IMR-90 (cell line): Measurements from ENCODE around the gene PSME2. TPM values are rescaled to one million over a fixed set of nuclear protein-coding genes. Genes with fewer than 3 reads are reported as not detected.

ENCODE experiments used
- ATAC-seq: fragments of 200-7000 bp; cut with Tn5 transposase; 2 replicates; pipeline ENCODE4 v1.9.1; 2020; ENCODE audit warnings: low read depth, mild to moderate bottlenecking, moderate library complexity
- BruUV-seq: library from RNA; stranded (reverse); fragments of 400-500 nt; replicated peaks from 2 replicates; lab custom pipeline; 2021; lab: Mats Ljungman, UMichigan
- CTCF ChIA-PET: fragments of 300-600 bp; formaldehyde crosslinking; extraction: SDS; loops from one replicate; lab custom pipeline; 2021; ENCODE audit warnings: antibody characterized with exemption; lab: Yijun Ruan, JAX
- POLR2A ChIA-PET: fragments of 300-600 bp; sonication (Branson Sonifier 250); formaldehyde crosslinking; loops from one replicate; lab custom pipeline; 2022; ENCODE audit warnings: antibody characterized with exemption; ENCODE audit not compliant: unreplicated experiment; lab: Charles Lee
- DNase-seq: peaks from one replicate; pipeline ENCODE4 v3.0.0; 2013
- H2AFZ ChIP-seq: replicated peaks from 2 replicates; pipeline ENCODE3; 2013; ENCODE audit warnings: low read length, mild to moderate bottlenecking; ENCODE audit not compliant: poor library complexity
- H2AK5ac ChIP-seq: 2 replicates; pipeline ENCODE4 v1.6.1; 2013; ENCODE audit warnings: low read depth, low read length, inconsistent platforms
- H2AK9ac ChIP-seq: replicated peaks from 2 replicates; pipeline ENCODE3; 2013; ENCODE audit warnings: mild to moderate bottlenecking, low read depth, low read length, moderate library complexity; ENCODE audit not compliant: poor library complexity
- H2BK120ac ChIP-seq: 2 replicates; pipeline ENCODE4 v1.6.1; 2013; ENCODE audit warnings: low read depth, low read length, inconsistent platforms
- H2BK15ac ChIP-seq: 3 replicates; pipeline ENCODE4 v1.6.1; 2013; ENCODE audit warnings: low read depth, low read length, inconsistent platforms
- H2BK20ac ChIP-seq: 2 replicates; pipeline ENCODE4 v1.6.1; 2013; ENCODE audit warnings: low read depth, mild to moderate bottlenecking, inconsistent platforms, low read length, moderate library complexity
- H2BK5ac ChIP-seq: 2 replicates; pipeline ENCODE4 v1.6.1; 2013; ENCODE audit warnings: mild to moderate bottlenecking, low read depth, low read length, inconsistent platforms; ENCODE audit not compliant: poor library complexity, severe bottlenecking
- H3K14ac ChIP-seq: replicated peaks from 2 replicates; pipeline ENCODE4 v1.6.1; 2013; ENCODE audit warnings: low read depth, low read length, inconsistent platforms
- H3K18ac ChIP-seq: 2 replicates; pipeline ENCODE4 v1.6.1; 2013; ENCODE audit warnings: low read depth, low read length, control low read depth
- H3K23ac ChIP-seq: 2 replicates; pipeline ENCODE4 v1.6.1; 2013; ENCODE audit warnings: low read depth, low read length, inconsistent platforms
- H3K27ac ChIP-seq: 2 replicates; pipeline ENCODE4 v1.5.1; 2013; ENCODE audit warnings: mild to moderate bottlenecking, control low read depth, low read length; ENCODE audit not compliant: insufficient read depth
- H3K27me3 ChIP-seq: 2 replicates; pipeline ENCODE4 v1.6.1; 2013; ENCODE audit warnings: low read length; ENCODE audit not compliant: control insufficient read depth, insufficient read depth
- H3K36me3 ChIP-seq: 2 replicates; pipeline ENCODE4 v1.6.1; 2013; ENCODE audit warnings: low read length, mixed read lengths; ENCODE audit not compliant: control insufficient read depth, insufficient read depth
- H3K4ac ChIP-seq: 2 replicates; pipeline ENCODE4 v1.6.1; 2013; ENCODE audit warnings: low read depth, low read length, inconsistent platforms
- H3K4me1 ChIP-seq: 2 replicates; pipeline ENCODE4 v1.6.1; 2013; ENCODE audit warnings: low read length, mixed read lengths; ENCODE audit not compliant: control insufficient read depth, insufficient read depth
- H3K4me2 ChIP-seq: 2 replicates; pipeline ENCODE4 v1.6.1; 2013; ENCODE audit warnings: low read depth, mild to moderate bottlenecking, control low read depth, low read length, moderate library complexity
- H3K4me3 ChIP-seq: 2 replicates; pipeline ENCODE4 v1.5.1; 2013; ENCODE audit warnings: low read depth, mild to moderate bottlenecking, control low read depth, low read length, moderate library complexity; ENCODE audit not compliant: insufficient read depth
- H3K56ac ChIP-seq: 2 replicates; pipeline ENCODE4 v1.6.1; 2013; ENCODE audit warnings: low read length, inconsistent platforms; ENCODE audit not compliant: insufficient read depth; ENCODE audit errors: extremely low read depth
- H3K79me1 ChIP-seq, 2 experiments: 2 replicates each; pipeline ENCODE4 v1.6.1; 2013; ENCODE audit warnings: low read length in 2 of 2, inconsistent platforms in 1 of 2, low read depth in 1 of 2
- H3K9ac ChIP-seq: 2 replicates; pipeline ENCODE4 v1.6.1; 2013; ENCODE audit warnings: low read depth, low read length, control low read depth
- H3K9me1 ChIP-seq: 2 replicates; pipeline ENCODE4 v1.6.1; 2013; ENCODE audit warnings: low read length, inconsistent platforms; ENCODE audit not compliant: insufficient read depth
- H3K9me3 ChIP-seq: 2 replicates; pipeline ENCODE4 v1.6.1; 2013; ENCODE audit warnings: low read length; ENCODE audit not compliant: control insufficient read depth, insufficient read depth
- H4K20me1 ChIP-seq: 2 replicates; pipeline ENCODE4 v1.6.1; 2013; ENCODE audit warnings: low read length, inconsistent platforms; ENCODE audit not compliant: insufficient read depth
- H4K5ac ChIP-seq: 2 replicates; pipeline ENCODE4 v1.6.1; 2013; ENCODE audit warnings: mild to moderate bottlenecking, low read depth, low read length, control low read depth
- H4K8ac ChIP-seq, 2 experiments: 2 replicates each; pipeline ENCODE4 v1.6.1; 2013; ENCODE audit warnings: low read depth in 2 of 2, low read length in 2 of 2, control low read depth in 1 of 2, inconsistent platforms in 1 of 2
- H4K91ac ChIP-seq: 2 replicates; pipeline ENCODE4 v1.6.1; 2013; ENCODE audit warnings: low read depth, low read length, inconsistent platforms; ENCODE audit not compliant: insufficient read depth
- BHLHE40 ChIP-seq: fragments of 150-350 bp; IDR thresholded peaks from 2 replicates; pipeline ENCODE4 v1.6.1; 2016; ENCODE audit warnings: mild to moderate bottlenecking, low read depth, low read length
- CEBPB ChIP-seq: IDR thresholded peaks from 2 replicates; pipeline ENCODE4 v1.6.1; 2012; ENCODE audit warnings: low read depth, low read length, improper control_type of control experiment
- CHD1 ChIP-seq: IDR thresholded peaks from 2 replicates; pipeline ENCODE4 v1.6.1; 2012; ENCODE audit warnings: low read depth, low read length, improper control_type of control experiment
- FOS ChIP-seq: fragments of 150-350 bp; IDR thresholded peaks from 2 replicates; pipeline ENCODE4 v1.6.1; 2016; ENCODE audit warnings: low read depth, low read length
- MAFK ChIP-seq: IDR thresholded peaks from 2 replicates; pipeline ENCODE4 v1.6.1; 2012; ENCODE audit warnings: low read depth, low read length, improper control_type of control experiment
- MAZ ChIP-seq: IDR thresholded peaks from 2 replicates; pipeline ENCODE4 v1.6.1; 2012; ENCODE audit warnings: low read depth, mild to moderate bottlenecking, low read length, improper control_type of control experiment, moderate library complexity, borderline replicate concordance
- MXI1 ChIP-seq: IDR thresholded peaks from 2 replicates; pipeline ENCODE4 v1.6.1; 2012; ENCODE audit warnings: low read depth, mild to moderate bottlenecking, low read length, moderate library complexity, borderline replicate concordance
- NFE2L2 ChIP-seq: fragments of 150-350 bp; IDR thresholded peaks from 2 replicates; pipeline ENCODE4 v1.6.1; 2016; ENCODE audit warnings: low read depth, mild to moderate bottlenecking, low read length
- POLR2A ChIP-seq: IDR thresholded peaks from 2 replicates; pipeline ENCODE4 v1.6.1; 2012; ENCODE audit warnings: mild to moderate bottlenecking, low read depth, low read length
- RAD21 ChIP-seq: IDR thresholded peaks from 2 replicates; pipeline ENCODE4 v1.6.1; 2012; ENCODE audit warnings: low read length, improper control_type of control experiment
- RCOR1 ChIP-seq: IDR thresholded peaks from 2 replicates; pipeline ENCODE4 v1.6.1; 2012; ENCODE audit warnings: mild to moderate bottlenecking, low read length, improper control_type of control experiment; ENCODE audit not compliant: insufficient replicate concordance
- SMC3 ChIP-seq: fragments of 150-350 bp; IDR thresholded peaks from 2 replicates; pipeline ENCODE4 v1.6.1; 2016; ENCODE audit warnings: low read depth, mild to moderate bottlenecking, antibody characterized with exemption, low read length, moderate library complexity
- WGBS, 2 experiments: methylation state at CpG; one replicate each; pipeline versions ENCODE4 v1.1.5 to v1.1.7; 2013; ENCODE audit warnings: missing lambda C conversion rate in 2 of 2; ENCODE audit not compliant: insufficient read length in 1 of 2; ENCODE audit errors: extremely low coverage in 2 of 2; 5-methylcytosine and 5-hydroxymethylcytosine counted together
- dilution Hi-C: fragments of 300-500 bp; cut with HindIII; formaldehyde crosslinking; loops from one replicate; pipeline ENCODE4 v1.14.3; 2018; ENCODE audit warnings: low sequenced_read_pairs; ENCODE audit not compliant: unreplicated experiment
- in situ Hi-C: fragments of 300-500 bp; cut with MboI; formaldehyde crosslinking; loops from 3 replicates; pipeline ENCODE4 v1.14.3; 2019; ENCODE audit warnings: low sequenced_read_pairs, inconsistent platforms, mixed read lengths
- intact Hi-C: fragments of 100-400 bp; cut with micrococcal nuclease; formaldehyde crosslinking; loops from 2 replicates; pipeline ENCODE4 v1.10.0; 2022
- polyA plus RNA-seq, 3 experiments: library from polyadenylated mRNA; depleted of rRNA; stranded (reverse); fragments of >200 nt; gene quantifications; 2 replicates each; pipeline ENCODE4 v1.2.3, GENCODE V29; 2012; ENCODE audit warnings: low replicate concordance in 1 of 3
- total RNA-seq: library from RNA; depleted of rRNA; stranded (reverse); fragments of >200 nt; gene quantifications from 2 replicates; pipeline ENCODE4 v1.2.3, GENCODE V29; 2012
- TF ChIP-seq, protein P1 (sequence below): fragments of 150-350 bp; IDR thresholded peaks from 2 replicates; pipeline ENCODE4 v1.6.1; 2017; ENCODE audit warnings: mild to moderate bottlenecking, antibody characterized with exemption, low read length, low read depth
- TF ChIP-seq, protein P2 (sequence below): conservative IDR thresholded peaks from 2 replicates; pipeline ENCODE4 v1.5.1; 2012; ENCODE audit warnings: mild to moderate bottlenecking, low read depth, low read length, improper control_type of control experiment
- TF ChIP-seq, protein P3 (sequence below): fragments of 150-350 bp; IDR thresholded peaks from 2 replicates; pipeline ENCODE4 v1.6.1; 2016; ENCODE audit warnings: low read depth, mild to moderate bottlenecking, low read length, moderate library complexity, borderline replicate concordance

Gene PSME2
- total and polyA plus RNA-seq, 2 of the 4 experiments (the other 2 are of a cell fraction), result 104 to 141 TPM

DNA sequence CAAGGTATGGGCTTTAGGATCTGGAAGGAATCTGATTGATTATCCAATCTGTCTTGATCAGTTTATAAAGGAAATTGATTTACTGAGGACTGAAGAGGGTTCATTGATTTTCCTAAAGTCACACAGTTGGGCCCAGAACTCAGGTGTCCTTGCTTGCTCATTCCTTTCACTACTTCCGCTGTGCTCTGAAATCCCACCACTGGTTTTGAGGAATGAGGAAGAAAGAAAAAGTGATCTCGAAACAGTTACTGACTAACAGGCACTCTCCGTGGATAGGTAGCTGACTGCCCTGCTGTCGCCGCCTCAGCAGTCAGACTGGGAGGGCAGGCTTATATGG, 16.1 kb downstream of the PSME2 start, which contains the start of gene FITM1:
FITM1 (plus strand) TSS at position 280 of the 337 bp plus-strand sequence. CDS start 905 bp downstream, outside the sequence.
- H3K4me2 ChIP-seq, result no peak within 1 kb of the TSS

More for the DNA sequence above, 16.1 kb downstream of the PSME2 start, which contains the start of gene FITM1:
- no peak within 1 kb of the TSS for H3K4ac ChIP-seq
- H3K27ac ChIP-seq, result no peak within 1 kb of the TSS
- no peaks in the 10 kb centered on the region for H3K9me3 ChIP-seq
- no peak within 1 kb of the TSS for H4K5ac ChIP-seq
- H3K4me1 ChIP-seq, result no peaks in the 10 kb centered on the region; the same call in 1 of the 2 replicates
- H2BK120ac ChIP-seq, result no peak within 1 kb of the TSS
- H3K4me3 ChIP-seq, result no peak within 1 kb of the TSS
- no peak within 1 kb of the TSS for H3K23ac ChIP-seq
- 92% methylated on average over 3 of the region's 5 CpGs; no CpG with 5 or more reads in 1 of the 2 experiments for WGBS, 2 experiments
- no peak within 1 kb of the TSS for H2BK5ac ChIP-seq
- H2BK15ac ChIP-seq, result no peak within 1 kb of the TSS
- POLR2A ChIA-PET, result no interaction called here
- H3K9ac ChIP-seq, result no peak within 1 kb of the TSS
- no peaks in the 10 kb centered on the region for H3K27me3 ChIP-seq
- in situ Hi-C loops, result loop anchor here (10.0 to 25.0 kb wide), 3 partner anchors 304 to 1043 kb away; partner anchors contain the start of genes ACIN1, BCL2L2, C14orf119 and PABPN1
- H3K14ac ChIP-seq, result no peak within 1 kb of the TSS
- TF ChIP-seq BHLHE40 (no peak), POLR2A (no peak), MXI1 (no peak), CEBPB (no peak), RAD21 (no peak), SMC3 (no peak), FOS (no peak), RCOR1 (no peak), NFE2L2 (no peak), MAFK (no peak), MAZ (no peak), CHD1 (no peak)
- TF ChIP-seq, protein P1, sequence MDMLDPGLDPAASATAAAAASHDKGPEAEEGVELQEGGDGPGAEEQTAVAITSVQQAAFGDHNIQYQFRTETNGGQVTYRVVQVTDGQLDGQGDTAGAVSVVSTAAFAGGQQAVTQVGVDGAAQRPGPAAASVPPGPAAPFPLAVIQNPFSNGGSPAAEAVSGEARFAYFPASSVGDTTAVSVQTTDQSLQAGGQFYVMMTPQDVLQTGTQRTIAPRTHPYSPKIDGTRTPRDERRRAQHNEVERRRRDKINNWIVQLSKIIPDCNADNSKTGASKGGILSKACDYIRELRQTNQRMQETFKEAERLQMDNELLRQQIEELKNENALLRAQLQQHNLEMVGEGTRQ, result no peak
- TF ChIP-seq, protein P2, sequence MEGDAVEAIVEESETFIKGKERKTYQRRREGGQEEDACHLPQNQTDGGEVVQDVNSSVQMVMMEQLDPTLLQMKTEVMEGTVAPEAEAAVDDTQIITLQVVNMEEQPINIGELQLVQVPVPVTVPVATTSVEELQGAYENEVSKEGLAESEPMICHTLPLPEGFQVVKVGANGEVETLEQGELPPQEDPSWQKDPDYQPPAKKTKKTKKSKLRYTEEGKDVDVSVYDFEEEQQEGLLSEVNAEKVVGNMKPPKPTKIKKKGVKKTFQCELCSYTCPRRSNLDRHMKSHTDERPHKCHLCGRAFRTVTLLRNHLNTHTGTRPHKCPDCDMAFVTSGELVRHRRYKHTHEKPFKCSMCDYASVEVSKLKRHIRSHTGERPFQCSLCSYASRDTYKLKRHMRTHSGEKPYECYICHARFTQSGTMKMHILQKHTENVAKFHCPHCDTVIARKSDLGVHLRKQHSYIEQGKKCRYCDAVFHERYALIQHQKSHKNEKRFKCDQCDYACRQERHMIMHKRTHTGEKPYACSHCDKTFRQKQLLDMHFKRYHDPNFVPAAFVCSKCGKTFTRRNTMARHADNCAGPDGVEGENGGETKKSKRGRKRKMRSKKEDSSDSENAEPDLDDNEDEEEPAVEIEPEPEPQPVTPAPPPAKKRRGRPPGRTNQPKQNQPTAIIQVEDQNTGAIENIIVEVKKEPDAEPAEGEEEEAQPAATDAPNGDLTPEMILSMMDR, result no peak
- TF ChIP-seq, protein P3, sequence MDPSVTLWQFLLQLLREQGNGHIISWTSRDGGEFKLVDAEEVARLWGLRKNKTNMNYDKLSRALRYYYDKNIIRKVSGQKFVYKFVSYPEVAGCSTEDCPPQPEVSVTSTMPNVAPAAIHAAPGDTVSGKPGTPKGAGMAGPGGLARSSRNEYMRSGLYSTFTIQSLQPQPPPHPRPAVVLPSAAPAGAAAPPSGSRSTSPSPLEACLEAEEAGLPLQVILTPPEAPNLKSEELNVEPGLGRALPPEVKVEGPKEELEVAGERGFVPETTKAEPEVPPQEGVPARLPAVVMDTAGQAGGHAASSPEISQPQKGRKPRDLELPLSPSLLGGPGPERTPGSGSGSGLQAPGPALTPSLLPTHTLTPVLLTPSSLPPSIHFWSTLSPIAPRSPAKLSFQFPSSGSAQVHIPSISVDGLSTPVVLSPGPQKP, result no peak
- no peak within 1 kb of the TSS for H4K91ac ChIP-seq
- BruUV-seq, result no TSS peak
- DNase-seq, result no peak
- no peaks in the 10 kb centered on the region for H3K36me3 ChIP-seq
- H2AK5ac ChIP-seq, result no peak within 1 kb of the TSS
- H3K9me1 ChIP-seq, result no peaks in the 10 kb centered on the region
- no peak within 1 kb of the TSS for H2AFZ ChIP-seq
- no peak within 1 kb of the TSS for H4K8ac ChIP-seq
- H3K56ac ChIP-seq, result no peak within 1 kb of the TSS
- intact Hi-C loops, result no loop called here
- H2BK20ac ChIP-seq, result no peak within 1 kb of the TSS
- no peaks in the 10 kb centered on the region for H4K20me1 ChIP-seq
- dilution Hi-C loops, result no loop called here
- ATAC-seq, result no peak
- CTCF ChIA-PET, result no interaction called here
- H3K79me1 ChIP-seq, result no peaks in the 10 kb centered on the region
- H2AK9ac ChIP-seq, result no peak within 1 kb of the TSS
- no peak within 1 kb of the TSS for H3K18ac ChIP-seq
